Breast epithelium (tissue), 3 donors: Measurements from ENCODE around the gene NOX3.

Experiments
- POLR2AphosphoS5 ChIP-seq, 3 donors: sonication (generic); formaldehyde crosslinking; IDR thresholded peaks; one replicate each; pipeline ENCODE4 v1.6.1; 2017; ENCODE audit warnings: antibody characterized with exemption in 3 of 3
- TF ChIP-seq, protein P1 (sequence below), 3 donors: fragments of 450-650 bp; IDR thresholded peaks; one replicate each; pipeline ENCODE4 v1.5.1; 2016 to 2017; ENCODE audit warnings: antibody characterized with exemption in 3 of 3, mild to moderate bottlenecking in 3 of 3, moderate library complexity in 3 of 3

DNA sequence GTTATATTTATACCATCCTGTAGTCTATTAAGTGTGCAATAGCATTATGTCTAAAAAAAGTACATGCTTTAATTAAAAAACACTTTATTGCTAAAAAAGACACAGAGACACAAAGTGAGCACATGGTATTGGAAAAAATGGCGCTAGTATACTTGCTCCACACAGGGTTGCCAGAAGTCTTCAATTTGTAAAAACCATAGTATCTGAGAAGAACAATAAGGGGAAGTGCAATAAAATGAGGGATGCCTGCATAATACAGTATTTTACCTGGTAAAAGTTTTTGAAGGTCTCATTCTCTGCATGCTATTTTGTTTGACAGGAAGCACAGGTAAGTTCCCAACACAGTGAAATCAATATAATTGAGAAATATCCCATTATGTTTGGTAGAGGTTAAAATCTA is 1.6 kb downstream of the NOX3 start:
- TF ChIP-seq, protein P1, sequence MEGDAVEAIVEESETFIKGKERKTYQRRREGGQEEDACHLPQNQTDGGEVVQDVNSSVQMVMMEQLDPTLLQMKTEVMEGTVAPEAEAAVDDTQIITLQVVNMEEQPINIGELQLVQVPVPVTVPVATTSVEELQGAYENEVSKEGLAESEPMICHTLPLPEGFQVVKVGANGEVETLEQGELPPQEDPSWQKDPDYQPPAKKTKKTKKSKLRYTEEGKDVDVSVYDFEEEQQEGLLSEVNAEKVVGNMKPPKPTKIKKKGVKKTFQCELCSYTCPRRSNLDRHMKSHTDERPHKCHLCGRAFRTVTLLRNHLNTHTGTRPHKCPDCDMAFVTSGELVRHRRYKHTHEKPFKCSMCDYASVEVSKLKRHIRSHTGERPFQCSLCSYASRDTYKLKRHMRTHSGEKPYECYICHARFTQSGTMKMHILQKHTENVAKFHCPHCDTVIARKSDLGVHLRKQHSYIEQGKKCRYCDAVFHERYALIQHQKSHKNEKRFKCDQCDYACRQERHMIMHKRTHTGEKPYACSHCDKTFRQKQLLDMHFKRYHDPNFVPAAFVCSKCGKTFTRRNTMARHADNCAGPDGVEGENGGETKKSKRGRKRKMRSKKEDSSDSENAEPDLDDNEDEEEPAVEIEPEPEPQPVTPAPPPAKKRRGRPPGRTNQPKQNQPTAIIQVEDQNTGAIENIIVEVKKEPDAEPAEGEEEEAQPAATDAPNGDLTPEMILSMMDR (IDR thresholded peaks at IDR 0.05) = no peak
- no peak for TF ChIP-seq POLR2AphosphoS5 (IDR thresholded peaks at IDR 0.05)
